Testis (tissue), 3 donors: ENCODE data around the gene GSTA3. TPM values are rescaled to one million over a fixed set of nuclear protein-coding genes. Genes with fewer than 3 reads are reported as not detected.
"Not testable (repeated sequence)": the region's sequence is repeated elsewhere in the genome, so short reads cannot be mapped to it uniquely, and the experiment has no call there.

Experiments
- DNase-seq: peaks from one replicate; pipeline ENCODE4 v3.0.0-alpha.2; 2019
- H3K27ac ChIP-seq, 2 donors: fragments of 200-600 bp; sonication (generic); one replicate each; pipeline ENCODE4 v1.5.1; 2019
- H3K27me3 ChIP-seq: fragments of 200-600 bp; sonication (generic); one replicate; pipeline ENCODE4 v1.5.1; 2019
- H3K36me3 ChIP-seq: fragments of 200-600 bp; sonication (generic); one replicate; pipeline ENCODE4 v1.5.1; 2017; ENCODE audit warnings: low read depth; ENCODE audit errors: missing control alignments
- H3K4me1 ChIP-seq: fragments of 200-600 bp; sonication (generic); one replicate; pipeline ENCODE4 v1.5.1; 2019
- H3K4me3 ChIP-seq, 2 donors: fragments of 200-600 bp; sonication (generic); one replicate each; pipeline ENCODE4 v1.5.1; 2017 to 2019
- H3K9me3 ChIP-seq: fragments of 200-600 bp; sonication (generic); one replicate; pipeline ENCODE4 v1.5.1; 2017
- CTCF ChIP-seq, 3 experiments: fragments of 450-650 bp in 2 of 3; fragments of 200-600 bp in 1 of 3; sonication (generic) in 1 of 3; IDR thresholded peaks; one replicate each; pipeline ENCODE4 v1.5.1; 2016 to 2019; ENCODE audit warnings: antibody characterized with exemption in 3 of 3, mild to moderate bottlenecking in 2 of 3, moderate library complexity in 1 of 3
- POLR2A ChIP-seq: fragments of 450-650 bp; IDR thresholded peaks from one replicate; pipeline ENCODE4 v1.6.1; 2017; ENCODE audit warnings: antibody characterized with exemption, mild to moderate bottlenecking, moderate library complexity
- WGBS, 2 donors: methylation state at CpG; one replicate each; pipeline ENCODE4 v1.1.5; 2018; 5-methylcytosine and 5-hydroxymethylcytosine counted together
- intact Hi-C: fragments of 100-400 bp; cut with DNase I; formaldehyde crosslinking; loops from one replicate; pipeline ENCODE4 v1.15.1; 2023; ENCODE audit warnings: low total_unique reads
- polyA plus RNA-seq: library from polyadenylated mRNA; stranded (reverse); fragments of 350-450 nt; fragmentation: Illumina TruSeq; extraction: RNeasy Lipid Tissue Mini Kit (QIAGEN cat#74804); gene quantifications from one replicate; pipeline ENCODE4 v1.2.3, GENCODE V29; 2014; ENCODE audit warnings: low read depth, low replicate concordance; ENCODE audit not compliant: insufficient read depth
- total RNA-seq, 2 donors: library from RNA; depleted of rRNA; stranded (reverse); fragments of >200 nt; gene quantifications; one replicate each; pipeline ENCODE4 v1.2.3, GENCODE V29; 2016

Gene GSTA3
- total and polyA plus RNA-seq, 3 donors from 2014 or later, result 8.9 to 28.7 (median 26.7) TPM

- intact Hi-C loops, result no loop called here
- TF ChIP-seq POLR2A, result no peak
- no peak for TF ChIP-seq CTCF (IDR thresholded peaks at IDR 0.05)
- Histone ChIP-seq H3K4me1 (peaks cover 9% of the 10 kb centered on the region), H3K36me3 (no peaks in the 10 kb centered on the region), H3K27me3 (no peaks in the 10 kb centered on the region), H3K27ac (no peak overlapping the region), H3K4me3 (no peak overlapping the region), H3K9me3 (no peaks in the 10 kb centered on the region)
- WGBS, 2 donors, result 60 to 76% methylated on average over 2 of the region's 2 CpGs
- no peak for DNase-seq
These were observed 31.7 kb downstream of the GSTA3 start for GRCh38 chr6:52877786-52878185.

- no peaks in the 10 kb centered on the region for H3K36me3 ChIP-seq
- no peaks in the 10 kb centered on the region for H3K27me3 ChIP-seq
- TF ChIP-seq POLR2A, result no peak
- no peak for TF ChIP-seq CTCF (IDR thresholded peaks at IDR 0.05)
- H3K27ac ChIP-seq, result no peak overlapping the region
- DNase-seq, result no peak
- peaks cover 7% of the 10 kb centered on the region for H3K4me1 ChIP-seq
- H3K4me3 ChIP-seq, result no peak overlapping the region
- WGBS, 2 donors, result 72 to 86% methylated on average over 3 of the region's 3 CpGs
- intact Hi-C loops, result no loop called here
- no peaks in the 10 kb centered on the region for H3K9me3 ChIP-seq
These were observed 32.3 kb downstream of the GSTA3 start for GRCh38 chr6:52877168-52877567.

GRCh38 chr6:52876056-52876787 lies 33.3 kb downstream of the GSTA3 start:
- Histone ChIP-seq H3K27ac (no peak overlapping the region), H3K36me3 (no peaks in the 10 kb centered on the region), H3K27me3 (no peaks in the 10 kb centered on the region), H3K9me3 (no peaks in the 10 kb centered on the region), H3K4me1 (no peaks in the 10 kb centered on the region), H3K4me3 (no peak overlapping the region)
- TF ChIP-seq CTCF (IDR thresholded peaks at IDR 0.05) (no peak), POLR2A (no peak)
- DNase-seq, result no peak
- 84 to 86% methylated on average over 7 of the region's 7 CpGs for WGBS, 2 donors
- intact Hi-C loops, result no loop called here

GRCh38 chr6:52872031-52872430 lies 37.5 kb downstream of the GSTA3 start:
- Histone ChIP-seq H3K9me3 (no peaks in the 10 kb centered on the region), H3K27ac (no peak overlapping the region), H3K36me3 (no peaks in the 10 kb centered on the region), H3K4me3 (no peak overlapping the region), H3K4me1 (no peaks in the 10 kb centered on the region), H3K27me3 (no peaks in the 10 kb centered on the region)
- no peak for TF ChIP-seq POLR2A
- no peak for TF ChIP-seq CTCF (IDR thresholded peaks at IDR 0.05)
- no peak for DNase-seq
- intact Hi-C loops, result no loop called here
- 65 to 66% methylated on average over 4 of the region's 4 CpGs for WGBS, 2 donors

- Histone ChIP-seq H3K27ac (no peak overlapping the region), H3K9me3 (no peaks in the 10 kb centered on the region), H3K36me3 (no peaks in the 10 kb centered on the region), H3K27me3 (no peaks in the 10 kb centered on the region), H3K4me1 (no peaks in the 10 kb centered on the region), H3K4me3 (no peak overlapping the region)
- TF ChIP-seq CTCF (IDR thresholded peaks at IDR 0.05) (no peak), POLR2A (no peak)
- 69 to 72% methylated on average over 3 of the region's 3 CpGs for whole genome bisulfite sequencing, 2 donors
- intact Hi-C loops, result no loop called here
- DNase-seq, result no peak
These were observed 37.9 kb downstream of the GSTA3 start for GRCh38 chr6:52871621-52872020.

- 83 to 86% methylated on average over 3 of the region's 3 CpGs for WGBS, 2 donors
- intact Hi-C loops, H3K36me3 ChIP-seq, H3K4me3 ChIP-seq, DNase-seq, H3K4me1 ChIP-seq, H3K9me3 ChIP-seq, H3K27me3 ChIP-seq, H3K27ac ChIP-seq: not testable (repeated sequence)
These were observed 39.0 kb downstream of the GSTA3 start for GRCh38 chr6:52870335-52871091.

- H3K27me3 ChIP-seq, H3K36me3 ChIP-seq, H3K9me3 ChIP-seq, H3K27ac ChIP-seq, H3K4me1 ChIP-seq, DNase-seq, H3K4me3 ChIP-seq, intact Hi-C loops: not testable (repeated sequence)
- WGBS, 2 donors, result 50 to 51% methylated on average over 5 of the region's 5 CpGs
These were observed 40.6 kb downstream of the GSTA3 start for GRCh38 chr6:52868899-52869298.
